ENCODE data around the gene ROBO1.

GRCh38 chr3:79392479-79392878, 375.3 kb downstream of the ROBO1 start:
- TF ChIP-seq EZH2 (IDR thresholded peaks at IDR 0.05; ENCODE audit: low read length) (no peak), CTCF (optimal IDR thresholded peaks at IDR 0.05 in 1 of 3, IDR thresholded peaks at IDR 0.05 in 1 of 3, conservative IDR thresholded peaks at IDR 0.05 in 1 of 3; ENCODE audit: extremely low read depth in 1 of 3, insufficient read depth in 2 of 3, low read length in 3 of 3) (no peak)
